ENCODE data around the gene VWA8. TPM values are rescaled to one million over a fixed set of nuclear protein-coding genes. Genes with fewer than 3 reads are reported as not detected.

Gene VWA8
- 10 to 100 TPM; 26.3 to 27.5 TPM for total RNA-seq

DNA sequence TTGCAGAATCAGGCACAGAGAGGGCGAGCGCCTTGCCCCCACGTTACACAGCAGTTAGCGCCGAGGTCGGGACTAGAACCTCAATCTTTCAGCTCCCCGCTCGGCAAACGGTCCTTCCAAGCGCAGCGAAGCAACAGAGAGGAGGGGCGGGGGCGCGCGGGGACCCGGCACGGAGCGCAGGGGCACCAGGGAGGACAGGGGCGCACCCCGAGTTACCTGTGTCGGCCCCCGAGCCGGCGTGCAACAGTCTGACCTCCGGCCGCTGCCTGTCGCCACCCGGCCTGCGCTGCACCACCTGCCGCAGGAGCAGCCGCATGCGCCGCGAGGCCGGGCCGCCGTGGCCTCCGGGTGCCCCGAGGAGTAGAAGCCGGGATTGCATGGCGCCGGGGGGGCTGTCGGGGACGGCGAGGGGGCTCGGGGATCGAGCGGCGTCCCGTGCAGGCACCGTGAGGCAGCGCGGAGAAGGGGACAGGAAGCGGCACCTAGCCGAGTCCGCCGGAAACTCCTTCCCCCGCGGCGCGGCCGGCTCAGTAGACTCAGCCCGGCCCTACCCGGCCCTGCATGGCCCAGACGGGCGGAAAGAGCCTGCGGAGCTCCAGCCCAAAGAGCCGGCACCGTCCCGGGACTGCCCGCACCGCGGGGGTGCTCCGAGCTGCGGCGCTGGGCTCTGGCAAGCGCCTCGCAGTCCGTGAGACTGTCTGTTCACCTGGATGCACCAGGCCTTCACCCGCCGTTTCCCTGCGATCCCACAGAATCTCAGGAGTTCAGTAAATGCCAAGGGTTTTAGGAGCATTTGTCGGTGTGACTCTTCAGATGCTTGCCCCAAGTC, at the start of gene VWA8:
VWA8 (minus strand) TSS at position 473 of the 829 bp plus-strand sequence; CDS start at position 379, 94 bp downstream.
- TF ChIP-seq, protein P1, sequence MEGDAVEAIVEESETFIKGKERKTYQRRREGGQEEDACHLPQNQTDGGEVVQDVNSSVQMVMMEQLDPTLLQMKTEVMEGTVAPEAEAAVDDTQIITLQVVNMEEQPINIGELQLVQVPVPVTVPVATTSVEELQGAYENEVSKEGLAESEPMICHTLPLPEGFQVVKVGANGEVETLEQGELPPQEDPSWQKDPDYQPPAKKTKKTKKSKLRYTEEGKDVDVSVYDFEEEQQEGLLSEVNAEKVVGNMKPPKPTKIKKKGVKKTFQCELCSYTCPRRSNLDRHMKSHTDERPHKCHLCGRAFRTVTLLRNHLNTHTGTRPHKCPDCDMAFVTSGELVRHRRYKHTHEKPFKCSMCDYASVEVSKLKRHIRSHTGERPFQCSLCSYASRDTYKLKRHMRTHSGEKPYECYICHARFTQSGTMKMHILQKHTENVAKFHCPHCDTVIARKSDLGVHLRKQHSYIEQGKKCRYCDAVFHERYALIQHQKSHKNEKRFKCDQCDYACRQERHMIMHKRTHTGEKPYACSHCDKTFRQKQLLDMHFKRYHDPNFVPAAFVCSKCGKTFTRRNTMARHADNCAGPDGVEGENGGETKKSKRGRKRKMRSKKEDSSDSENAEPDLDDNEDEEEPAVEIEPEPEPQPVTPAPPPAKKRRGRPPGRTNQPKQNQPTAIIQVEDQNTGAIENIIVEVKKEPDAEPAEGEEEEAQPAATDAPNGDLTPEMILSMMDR (IDR thresholded peaks at IDR 0.05): no peak
- Mint-ChIP-seq H3K36me3 (ENCODE audit: low read depth) (peaks cover 5% of the 10 kb centered on the region), H3K4me1 (ENCODE audit: low read depth) (peaks cover 51% of the 10 kb centered on the region), H3K4me3 (peak within 1 kb of the TSS; percentile 93), H3K9me3 (no peaks in the 10 kb centered on the region), H3K27ac (peak within 1 kb of the TSS; percentile 96), H3K27me3 (peaks cover 2% of the 10 kb centered on the region)
- intact Hi-C loops (cut with micrococcal nuclease): loop anchor here (5.0 kb wide), 2 partner anchors 44 to 76 kb away; no protein-coding TSS in a partner anchor
- CTCF ChIA-PET: interaction anchor here (0.9 to 2.1 kb wide), 5 partner anchors 11 to 44 kb away, joined by 3 to 5 read pairs (median 5); no protein-coding TSS in a partner anchor
- POLR2A ChIA-PET: interaction anchor here (1.0 to 2.2 kb wide), 13 partner anchors 12 to 153 kb away, joined by 3 to 10 read pairs (median 4); partner anchors contain the start of gene DGKH
- ATAC-seq (peak; percentile 93), DNase-seq (peak; percentile 90)

DNA sequence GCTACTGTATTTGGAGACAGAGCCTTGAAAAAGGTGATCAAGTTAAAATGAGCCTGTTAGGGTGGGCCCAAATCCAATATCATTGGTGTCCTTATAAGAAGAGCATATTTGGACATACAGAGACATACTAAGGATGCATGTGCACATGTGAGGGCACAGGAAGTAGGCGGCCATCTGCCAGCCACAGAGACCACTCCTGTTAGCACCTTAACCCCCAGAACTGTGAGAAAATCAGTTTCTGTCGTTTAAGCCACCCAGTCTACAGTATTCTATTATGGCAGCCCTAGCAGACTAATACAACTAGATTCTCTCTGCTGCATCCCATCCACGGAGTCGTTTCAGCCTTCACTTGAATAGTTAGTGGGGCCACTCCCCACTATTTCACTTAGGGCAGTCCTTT, 48.1 kb upstream of the VWA8 start:
- DNase-seq: no peak
- TF ChIP-seq, protein P1 (IDR thresholded peaks at IDR 0.05): no peak
- Mint-ChIP-seq H3K4me1 (ENCODE audit: low read depth) (no peaks in the 10 kb centered on the region), H3K9me3 (no peaks in the 10 kb centered on the region), H3K27me3 (no peaks in the 10 kb centered on the region), H3K27ac (no peak overlapping the region), H3K4me3 (no peak overlapping the region), H3K36me3 (ENCODE audit: low read depth) (no peaks in the 10 kb centered on the region)
- CTCF ChIA-PET: no interaction called here
- POLR2A ChIA-PET: no interaction called here
- no peak for ATAC-seq
- intact Hi-C loops (cut with micrococcal nuclease): no loop called here

DNA sequence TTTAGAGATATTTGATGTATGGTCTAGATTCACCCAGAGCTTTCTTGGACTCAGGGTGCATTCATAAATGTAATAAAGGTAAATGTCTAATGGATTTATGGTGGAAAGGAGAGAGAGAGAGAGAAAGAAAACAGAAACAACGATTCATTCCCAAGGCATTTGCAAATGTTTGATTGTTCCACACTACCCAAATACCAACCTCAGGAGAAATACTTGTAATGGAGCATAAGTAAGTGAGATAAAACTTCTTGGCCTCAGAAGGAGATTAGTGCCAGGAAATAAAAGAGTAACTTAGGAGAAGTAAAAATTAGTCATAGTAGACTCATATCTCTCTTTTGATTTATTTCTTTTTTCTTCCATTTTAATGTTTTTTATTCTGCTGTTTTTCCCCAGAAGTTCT, 46.9 kb upstream of the VWA8 start:
- ATAC-seq: no peak
- no peaks in the 10 kb centered on the region for H3K27me3 Mint-ChIP-seq
- DNase-seq: no peak
- H3K9me3 Mint-ChIP-seq: no peaks in the 10 kb centered on the region
- no peak overlapping the region for H3K27ac Mint-ChIP-seq
- H3K4me3 Mint-ChIP-seq: no peak overlapping the region
- ChIA-PET POLR2A (no interaction called here), CTCF (no interaction called here)
- TF ChIP-seq, protein P1 (IDR thresholded peaks at IDR 0.05): no peak
- H3K4me1 Mint-ChIP-seq (ENCODE audit: low read depth): no peaks in the 10 kb centered on the region
- no peaks in the 10 kb centered on the region for H3K36me3 Mint-ChIP-seq (ENCODE audit: low read depth)
- intact Hi-C loops (cut with micrococcal nuclease): no loop called here

DNA sequence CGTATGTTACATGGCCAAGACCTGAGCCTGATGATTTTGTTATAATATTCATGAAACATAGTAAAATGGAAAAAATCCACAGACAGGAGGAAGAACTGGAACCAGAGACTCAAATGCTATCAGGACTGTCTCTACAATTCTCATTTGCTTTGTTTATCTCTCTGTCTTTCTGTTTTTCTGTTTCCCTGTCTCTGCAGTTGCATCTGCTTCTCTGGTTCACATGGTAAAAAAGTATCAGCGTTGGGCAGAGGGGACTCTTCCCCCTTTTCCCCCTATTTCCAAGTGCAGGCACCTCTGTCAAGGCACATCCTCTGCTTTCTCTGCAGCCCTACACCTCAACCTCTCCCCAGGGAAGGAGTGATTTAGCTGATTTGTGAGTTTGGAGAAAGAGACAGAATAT, 41.2 kb upstream of the VWA8 start:
- H3K4me1 Mint-ChIP-seq (ENCODE audit: low read depth): no peaks in the 10 kb centered on the region
- no peaks in the 10 kb centered on the region for H3K36me3 Mint-ChIP-seq (ENCODE audit: low read depth)
- no peaks in the 10 kb centered on the region for H3K9me3 Mint-ChIP-seq
- H3K4me3 Mint-ChIP-seq: no peak overlapping the region
- intact Hi-C loops (cut with micrococcal nuclease): no loop called here
- ATAC-seq (no peak), DNase-seq (no peak)
- peaks cover 2% of the 10 kb centered on the region for H3K27me3 Mint-ChIP-seq
- ChIA-PET POLR2A (no interaction called here), CTCF (no interaction called here)
- TF ChIP-seq, protein P1 (IDR thresholded peaks at IDR 0.05): no peak
- no peak overlapping the region for H3K27ac Mint-ChIP-seq

DNA sequence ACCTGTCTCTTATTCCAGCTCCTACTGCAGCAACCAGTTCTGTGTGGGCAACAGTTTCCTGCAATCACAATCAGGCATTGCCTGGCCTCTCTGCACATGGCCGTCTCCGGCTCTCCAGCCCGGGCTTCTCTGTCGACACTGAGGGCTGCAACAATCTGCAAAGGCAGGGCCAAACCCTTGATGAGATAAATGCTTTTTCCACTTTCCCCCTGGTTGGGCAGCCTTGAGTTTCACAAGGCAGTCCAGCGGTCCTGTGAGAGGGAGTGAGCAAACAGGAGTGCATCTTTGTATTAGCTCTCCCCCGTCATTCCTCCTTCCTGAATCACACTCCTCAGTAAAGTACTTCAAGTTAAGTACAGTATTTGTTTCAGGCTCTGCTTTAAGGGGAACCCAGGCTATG, 40.7 kb upstream of the VWA8 start:
- ATAC-seq: no peak

More for the DNA sequence above, 40.7 kb upstream of the VWA8 start:
- Mint-ChIP-seq H3K4me1 (ENCODE audit: low read depth) (no peaks in the 10 kb centered on the region), H3K27me3 (peaks cover 2% of the 10 kb centered on the region), H3K9me3 (no peaks in the 10 kb centered on the region), H3K4me3 (no peak overlapping the region), H3K36me3 (ENCODE audit: low read depth) (no peaks in the 10 kb centered on the region), H3K27ac (no peak overlapping the region)
- POLR2A ChIA-PET: no interaction called here
- intact Hi-C loops (cut with micrococcal nuclease): no loop called here
- TF ChIP-seq, protein P1 (IDR thresholded peaks at IDR 0.05): no peak
- CTCF ChIA-PET: no interaction called here
- DNase-seq: no peak

Data from activated CD8-positive, alpha-beta T cell treated with anti-CD3 and anti-CD28 coated beads for 36 hours (primary cell).